Trophoblast cell (in vitro differentiated cells and primary cell): ENCODE data around the gene TMEM258. TPM values are rescaled to one million over a fixed set of nuclear protein-coding genes. Genes with fewer than 3 reads are reported as not detected.

ENCODE experiments used
- DNase-seq, 2 donors: peaks; one replicate each; pipeline ENCODE4 v3.0.0-alpha.2; 2016
- H2AFZ ChIP-seq: 2 replicates; pipeline ENCODE4 v1.6.1; 2013; ENCODE audit warnings: low read length, moderate library complexity, mild to moderate bottlenecking; ENCODE audit not compliant: insufficient read depth, poor library complexity
- H2AK5ac ChIP-seq: 2 replicates; pipeline ENCODE4 v1.6.1; 2013; ENCODE audit warnings: mild to moderate bottlenecking, low read length
- H2BK120ac ChIP-seq: 2 replicates; pipeline ENCODE4 v1.6.1; 2013; ENCODE audit warnings: low read length, mild to moderate bottlenecking, moderate library complexity; ENCODE audit not compliant: insufficient read depth, poor library complexity
- H2BK12ac ChIP-seq: 2 replicates; pipeline ENCODE4 v1.6.1; 2013; ENCODE audit warnings: mild to moderate bottlenecking, low read length, moderate library complexity
- H2BK5ac ChIP-seq: 2 replicates; pipeline ENCODE4 v1.6.1; 2013; ENCODE audit warnings: low read length, low read depth, moderate library complexity, mild to moderate bottlenecking; ENCODE audit not compliant: poor library complexity
- H3K14ac ChIP-seq: 2 replicates; pipeline ENCODE4 v1.6.1; 2013; ENCODE audit warnings: mild to moderate bottlenecking, low read length
- H3K18ac ChIP-seq: 2 replicates; pipeline ENCODE4 v1.6.1; 2013; ENCODE audit warnings: mild to moderate bottlenecking, low read length
- H3K23ac ChIP-seq: 2 replicates; pipeline ENCODE4 v1.6.1; 2013; ENCODE audit warnings: low read length
- H3K27ac ChIP-seq: 2 replicates; pipeline ENCODE4 v1.5.1; 2013; ENCODE audit warnings: low read depth, mild to moderate bottlenecking, inconsistent platforms, low read length, moderate library complexity
- H3K27me3 ChIP-seq: 2 replicates; pipeline ENCODE4 v1.6.1; 2013; ENCODE audit warnings: inconsistent platforms, mild to moderate bottlenecking, low read length, moderate library complexity; ENCODE audit not compliant: insufficient read depth
- H3K36me3 ChIP-seq, 2 experiments: 1 replicate in 1 of 2; 2 replicates in 1 of 2; pipeline ENCODE4 v1.6.1; 2013; ENCODE audit warnings: low read length in 2 of 2, mild to moderate bottlenecking in 2 of 2, moderate library complexity in 1 of 2; ENCODE audit not compliant: insufficient read depth in 2 of 2, control insufficient read depth in 1 of 2
- H3K4ac ChIP-seq: 2 replicates; pipeline ENCODE4 v1.6.1; 2013; ENCODE audit warnings: low read depth, mild to moderate bottlenecking, low read length, moderate library complexity
- H3K4me1 ChIP-seq, 2 experiments: 1 replicate in 1 of 2; 2 replicates in 1 of 2; pipeline ENCODE4 v1.6.1; 2013; ENCODE audit warnings: low read length in 2 of 2, mild to moderate bottlenecking in 2 of 2, moderate library complexity in 1 of 2; ENCODE audit not compliant: insufficient read depth in 2 of 2, control insufficient read depth in 1 of 2
- H3K4me2 ChIP-seq: 2 replicates; pipeline ENCODE4 v1.6.1; 2013; ENCODE audit warnings: inconsistent platforms, mild to moderate bottlenecking, low read length, moderate library complexity
- H3K4me3 ChIP-seq: 2 replicates; pipeline ENCODE4 v1.5.1; 2013; ENCODE audit warnings: mild to moderate bottlenecking, low read depth, low read length, inconsistent platforms
- H3K79me1 ChIP-seq: one replicate; pipeline ENCODE4 v1.6.1; 2013; ENCODE audit warnings: low read length
- H3K79me2 ChIP-seq: 2 replicates; pipeline ENCODE4 v1.6.1; 2013; ENCODE audit warnings: low read length, mild to moderate bottlenecking; ENCODE audit not compliant: control insufficient read depth, insufficient read depth, poor library complexity
- H3K9ac ChIP-seq: 2 replicates; pipeline ENCODE4 v1.6.1; 2013; ENCODE audit warnings: mild to moderate bottlenecking, low read length
- H3K9me3 ChIP-seq: 2 replicates; pipeline ENCODE4 v1.6.1; 2013; ENCODE audit warnings: low read depth, mild to moderate bottlenecking, control low read depth, inconsistent platforms, low read length; ENCODE audit not compliant: insufficient read depth
- H4K12ac ChIP-seq: 2 replicates; pipeline ENCODE4 v1.6.1; 2013; ENCODE audit warnings: low read depth, mild to moderate bottlenecking, low read length, moderate library complexity
- H4K8ac ChIP-seq: 2 replicates; pipeline ENCODE4 v1.6.1; 2013; ENCODE audit warnings: low read depth, mild to moderate bottlenecking, low read length, moderate library complexity
- H4K91ac ChIP-seq: one replicate; pipeline ENCODE4 v1.6.1; 2013; ENCODE audit warnings: low read depth, mild to moderate bottlenecking, low read length, moderate library complexity
- WGBS: extraction: QIAGEN DNeasy Blood & Tissue Kit; methylation state at CpG from one replicate; pipeline ENCODE4 v1.1.7; 2013; ENCODE audit warnings: missing lambda C conversion rate; ENCODE audit not compliant: insufficient read length, insufficient coverage; ENCODE audit errors: extremely low coverage; 5-methylcytosine and 5-hydroxymethylcytosine counted together
- polyA plus RNA-seq: library from polyadenylated mRNA; stranded (reverse); fragments of 200-250 nt; gene quantifications from 2 replicates; pipeline ENCODE4 v1.2.3, GENCODE V29; 2013

The TMEM258 gene
- polyA plus RNA-seq, result 246 and 256 TPM in 2 replicates

DNA sequence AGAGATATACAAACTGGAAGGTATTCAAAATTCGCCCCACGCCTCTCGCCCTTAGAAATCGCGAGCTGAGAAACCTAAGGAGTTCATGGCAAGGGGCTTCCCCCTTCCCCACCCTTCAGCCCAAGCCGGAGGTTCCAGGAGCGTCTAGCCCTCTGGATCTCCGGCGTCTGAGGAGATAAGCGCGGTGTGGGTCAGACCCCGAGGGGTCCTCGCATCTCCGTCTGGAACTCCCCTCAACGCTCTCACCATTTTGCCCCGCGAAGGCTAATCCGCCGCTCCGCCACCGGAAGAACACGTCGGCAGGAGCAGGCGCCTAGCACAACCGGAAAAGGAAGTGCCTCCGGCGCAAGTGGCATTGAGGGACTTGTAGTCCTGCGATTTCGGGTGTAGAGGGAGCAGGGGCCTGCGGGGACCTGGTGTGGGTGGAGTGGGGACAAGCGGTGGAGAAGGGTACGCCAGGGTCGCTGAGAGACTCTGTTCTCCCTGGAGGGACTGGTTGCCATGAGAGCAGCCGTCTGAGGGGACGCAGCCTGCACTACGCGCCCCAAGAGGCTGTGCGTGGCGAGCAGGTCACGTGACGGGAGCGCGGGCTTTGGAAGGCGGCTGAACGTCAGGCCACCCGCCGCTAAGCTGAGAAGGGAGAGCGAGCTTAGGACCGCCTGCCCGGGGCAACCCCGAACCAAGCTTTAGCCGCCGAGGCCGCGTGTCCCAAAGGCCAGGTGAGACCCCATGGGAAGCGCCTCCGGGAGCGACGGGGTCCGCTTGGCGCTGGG lies at the start of gene TMEM258, which contains the start of gene FEN1:
TMEM258 (minus strand) TSS at position 290 of the 773 bp plus-strand sequence; CDS start at position 249, 41 bp downstream.
FEN1 (plus strand) TSS at position 602 of the 773 bp plus-strand sequence. CDS start 2,451 bp downstream, outside the sequence.
- Histone ChIP-seq H3K36me3 (peaks cover 41 to 43% of the 10 kb centered on the region in 2 experiments), H3K9ac (peak within 1 kb of the TSS; percentile 99), H4K12ac (peak within 1 kb of the TSS; percentile 93), H2BK120ac (peak within 1 kb of the TSS; percentile 99), H3K27ac (peak within 1 kb of the TSS; percentile 88), H3K79me2 (peaks cover 20% of the 10 kb centered on the region), H3K18ac (peak within 1 kb of the TSS; percentile 99), H3K23ac (peak within 1 kb of the TSS; percentile 31), H2BK5ac (peak within 1 kb of the TSS; percentile 100), H3K4ac (peak within 1 kb of the TSS; percentile 94), H2AK5ac (peak within 1 kb of the TSS; percentile 93), H3K4me2 (peak within 1 kb of the TSS; percentile 93), H3K79me1 (peaks cover 15% of the 10 kb centered on the region), H3K9me3 (no peaks in the 10 kb centered on the region), H4K8ac (peak within 1 kb of the TSS; percentile 99), H2AFZ (peak within 1 kb of the TSS; percentile 97), H3K4me1 (peaks cover 3 to 5% of the 10 kb centered on the region in 2 experiments), H3K27me3 (no peaks in the 10 kb centered on the region), H4K91ac (peak within 1 kb of the TSS; percentile 100), H3K14ac (peak within 1 kb of the TSS; percentile 99), H2BK12ac (peak within 1 kb of the TSS; percentile 93), H3K4me3 (peak within 1 kb of the TSS; percentile 92)
- WGBS, result no CpG with 5 or more reads among the region's 61 CpGs
- peak; percentile 88 to 94 for DNase-seq

DNA sequence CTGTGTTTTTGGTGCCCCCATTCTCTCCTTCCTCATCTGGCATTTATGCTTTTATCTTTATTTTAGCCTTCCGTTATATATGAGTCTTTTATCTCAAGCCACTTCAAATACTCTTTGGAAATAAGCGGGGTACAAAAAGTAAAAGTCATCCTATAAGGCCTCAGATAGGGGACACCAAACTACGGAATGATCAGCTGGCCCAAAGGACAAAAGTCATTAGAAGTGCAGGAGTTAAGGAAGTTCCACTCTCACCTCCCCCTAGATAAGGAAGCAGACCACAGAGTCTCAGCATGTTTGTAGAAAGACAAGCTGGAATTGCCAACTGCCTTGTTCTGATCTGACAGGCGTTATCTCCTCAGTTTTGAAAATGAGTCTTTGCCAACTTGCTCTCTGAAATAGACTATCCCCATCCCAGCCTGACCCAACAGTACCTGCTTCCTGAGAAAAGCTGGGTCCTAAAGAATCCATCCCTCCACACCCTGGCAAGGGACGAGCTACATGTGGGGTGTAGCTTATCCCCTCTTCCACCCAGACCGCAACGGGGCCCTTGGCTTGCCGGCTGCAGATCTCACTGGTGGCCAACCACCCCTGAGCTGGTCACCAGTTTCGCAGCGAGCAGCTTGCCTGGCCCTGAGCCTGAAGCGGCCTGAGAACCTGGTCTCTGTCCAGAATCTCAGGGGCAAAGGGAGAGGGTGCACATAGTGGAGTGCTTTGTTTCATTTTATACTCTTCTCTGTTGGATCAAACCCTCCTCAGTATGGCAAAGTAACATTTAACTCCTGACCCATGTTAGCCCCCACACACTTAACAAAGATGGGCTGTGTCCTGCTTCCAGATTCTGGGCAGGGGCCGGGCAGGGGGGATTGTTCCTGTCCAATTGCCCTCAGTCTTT lies 49.5 kb upstream of the TMEM258 start:
- Histone ChIP-seq H3K23ac (no peak overlapping the region), H3K27me3 (no peaks in the 10 kb centered on the region), H3K4me2 (no peak overlapping the region), H3K18ac (no peak overlapping the region), H2BK120ac (no peak overlapping the region), H3K79me2 (no peaks in the 10 kb centered on the region), H3K79me1 (no peaks in the 10 kb centered on the region), H4K12ac (no peak overlapping the region), H3K36me3 (peaks cover 72 to 83% of the 10 kb centered on the region in 2 experiments), H3K27ac (no peak overlapping the region), H3K9ac (no peak overlapping the region), H3K14ac (no peak overlapping the region), H3K4me3 (no peak overlapping the region), H3K4ac (no peak overlapping the region), H2BK12ac (no peak overlapping the region), H3K9me3 (peaks cover 3% of the 10 kb centered on the region), H4K91ac (no peak overlapping the region), H3K4me1 (no peaks in the 10 kb centered on the region), H2AFZ (no peak overlapping the region), H2AK5ac (no peak overlapping the region), H4K8ac (no peak overlapping the region), H2BK5ac (no peak overlapping the region)
- DNase-seq, result no peak
- no CpG with 5 or more reads among the region's 12 CpGs for WGBS

- Histone ChIP-seq H2AFZ (no peak overlapping the region), H2AK5ac (no peak overlapping the region), H3K27ac (no peak overlapping the region), H4K91ac (no peak overlapping the region), H3K9ac (no peak overlapping the region), H3K4me3 (no peak overlapping the region), H3K18ac (no peak overlapping the region), H3K79me1 (no peaks in the 10 kb centered on the region), H3K23ac (no peak overlapping the region), H3K27me3 (no peaks in the 10 kb centered on the region), H2BK120ac (no peak overlapping the region), H3K4ac (no peak overlapping the region), H3K79me2 (no peaks in the 10 kb centered on the region), H3K36me3 (peaks cover 67 to 74% of the 10 kb centered on the region in 2 experiments), H3K4me2 (no peak overlapping the region), H2BK12ac (no peak overlapping the region), H4K8ac (no peak overlapping the region), H3K9me3 (peaks cover 3% of the 10 kb centered on the region), H4K12ac (no peak overlapping the region), H3K14ac (no peak overlapping the region), H3K4me1 (no peaks in the 10 kb centered on the region), H2BK5ac (no peak overlapping the region)
- WGBS, result no CpG with 5 or more reads among the region's 7 CpGs
- no peak for DNase-seq
Observed at GRCh38 chr11:61840371-61840770, 48.0 kb upstream of the TMEM258 start.

- no peak overlapping the region for H3K4me3 ChIP-seq
- H3K36me3 ChIP-seq, result peaks cover 62 to 69% of the 10 kb centered on the region in 2 experiments
- no peak overlapping the region for H2BK120ac ChIP-seq
- H3K9ac ChIP-seq, result no peak overlapping the region
- H3K79me1 ChIP-seq, result no peaks in the 10 kb centered on the region
- H3K14ac ChIP-seq, result no peak overlapping the region
- no peak overlapping the region for H3K27ac ChIP-seq
- no CpG with 5 or more reads among the region's 2 CpGs for WGBS
- no peak overlapping the region for H2AK5ac ChIP-seq
- no peaks in the 10 kb centered on the region for H3K27me3 ChIP-seq
- no peaks in the 10 kb centered on the region for H3K79me2 ChIP-seq
- no peak overlapping the region for H3K4me2 ChIP-seq
- no peak overlapping the region for H3K18ac ChIP-seq
- H3K4me1 ChIP-seq, result no peaks in the 10 kb centered on the region
- H2BK5ac ChIP-seq, result no peak overlapping the region
- H4K12ac ChIP-seq, result no peak overlapping the region
- no peak overlapping the region for H2AFZ ChIP-seq
- no peak overlapping the region for H2BK12ac ChIP-seq
- no peak overlapping the region for H4K91ac ChIP-seq
- H3K23ac ChIP-seq, result no peak overlapping the region
- no peak for DNase-seq
- H4K8ac ChIP-seq, result no peak overlapping the region
- no peak overlapping the region for H3K4ac ChIP-seq
- peaks cover 3% of the 10 kb centered on the region for H3K9me3 ChIP-seq
Observed at GRCh38 chr11:61839742-61840141, 47.3 kb upstream of the TMEM258 start.
